K562 (cell line): ENCODE results near the gene KIR3DL1. TPM values are rescaled to one million over a fixed set of nuclear protein-coding genes. Genes with fewer than 3 reads are reported as not detected.

Experiments
- ARID2 ChIP-seq: fragments of 450-650 bp; IDR thresholded peaks from 2 replicates; pipeline ENCODE4 v1.6.1; 2017; ENCODE audit warnings: antibody characterized with exemption, mild to moderate bottlenecking
- CREB3L1 ChIP-seq: fragments of 450-650 bp; IDR thresholded peaks from 2 replicates; pipeline ENCODE4 v1.6.1; 2014; ENCODE audit warnings: low read depth, mild to moderate bottlenecking, moderate library complexity, borderline replicate concordance
- CREM ChIP-seq: IDR thresholded peaks from 2 replicates; pipeline ENCODE4 v1.6.1; 2014; ENCODE audit warnings: antibody characterized with exemption, low read depth
- PKNOX1 ChIP-seq: fragments of 450-650 bp; IDR thresholded peaks from 2 replicates; pipeline ENCODE4 v1.6.1; 2016
- RBM22 ChIP-seq: fragments of 200-400 bp; formaldehyde crosslinking; IDR thresholded peaks from 2 replicates; pipeline ENCODE4 v1.6.1; 2018; ENCODE audit warnings: low read length, low read depth; ENCODE audit not compliant: poor library complexity, severe bottlenecking
- SMAD3 ChIP-seq: fragments of 450-650 bp; formaldehyde crosslinking; conservative IDR thresholded peaks from 2 replicates; pipeline ENCODE4 v1.4.0; 2020; ENCODE audit warnings: mild to moderate bottlenecking
- STAT6 ChIP-seq: sonication (generic); formaldehyde crosslinking; IDR thresholded peaks from 2 replicates; pipeline ENCODE4 v1.8.1; 2023; ENCODE audit warnings: mild to moderate bottlenecking, missing genetic modification reagents
- SUPT5H ChIP-seq: fragments of 450-650 bp; IDR thresholded peaks from 2 replicates; pipeline ENCODE4 v1.6.1; 2016
- ZNF324 ChIP-seq: fragments of 250-450 bp; sonication (Bioruptor Pico); IDR thresholded peaks from 2 replicates; pipeline ENCODE4 v1.4.0; 2020; ENCODE audit warnings: mild to moderate bottlenecking
- ZNF586 ChIP-seq: fragments of 450-650 bp; formaldehyde crosslinking; conservative IDR thresholded peaks from 2 replicates; pipeline ENCODE4 v1.4.0; 2020; ENCODE audit warnings: mild to moderate bottlenecking, moderate library complexity
- ZNF717 ChIP-seq: fragments of 250-450 bp; sonication (Bioruptor Pico); IDR thresholded peaks from 2 replicates; pipeline ENCODE4 v1.5.0; 2021
- polyA plus RNA-seq, 8 experiments: library from polyadenylated mRNA; depleted of rRNA in 4 of 8; stranded (reverse) in 5 of 8; unstranded in 3 of 8; fragments of >200 nt; fragmentation: Nextera tagmentation in 2 of 8; fragmentation: Illumina TruSeq in 1 of 8; extraction: Ambion mirVana in 2 of 8; extraction: Trizol in 1 of 8; gene quantifications; 2 replicates each; pipeline versions ENCODE4 v1.2.1 to v1.2.3, GENCODE V29; 2011 to 2014; ENCODE audit warnings: inconsistent platforms in 1 of 8, missing spikeins in 1 of 8
- total RNA-seq, 7 experiments: library from RNA; depleted of rRNA in 6 of 7; stranded (reverse); fragments of >200 nt in 6 of 7; fragmentation: Illumina TruSeq in 2 of 7; extraction: Trizol in 2 of 7; gene quantifications; 2 replicates each; pipeline versions ENCODE4 v1.2.1 to v1.2.3, GENCODE V29; 2011 to 2021; ENCODE audit warnings: low replicate concordance in 1 of 7
- TF ChIP-seq, protein P1 (sequence below): sonication (generic); formaldehyde crosslinking; IDR thresholded peaks from 2 replicates; pipeline ENCODE4 v1.8.0; 2022; ENCODE audit warnings: mild to moderate bottlenecking, missing genetic modification reagents
- TF ChIP-seq, protein P2 (sequence below): fragments of 250-450 bp; sonication (Bioruptor Pico); IDR thresholded peaks from 2 replicates; pipeline ENCODE4 v1.9.0; 2021; ENCODE audit warnings: mild to moderate bottlenecking

Gene KIR3DL1
- total and polyA plus RNA-seq, 9 of the 15 experiments (the other 6 are each of a cell fraction or from before 2014, with no cell fraction given): not detected

GRCh38 chr19:54871696-54872095 lies 55.4 kb downstream of the KIR3DL1 start (continued):
- TF ChIP-seq, protein P1, sequence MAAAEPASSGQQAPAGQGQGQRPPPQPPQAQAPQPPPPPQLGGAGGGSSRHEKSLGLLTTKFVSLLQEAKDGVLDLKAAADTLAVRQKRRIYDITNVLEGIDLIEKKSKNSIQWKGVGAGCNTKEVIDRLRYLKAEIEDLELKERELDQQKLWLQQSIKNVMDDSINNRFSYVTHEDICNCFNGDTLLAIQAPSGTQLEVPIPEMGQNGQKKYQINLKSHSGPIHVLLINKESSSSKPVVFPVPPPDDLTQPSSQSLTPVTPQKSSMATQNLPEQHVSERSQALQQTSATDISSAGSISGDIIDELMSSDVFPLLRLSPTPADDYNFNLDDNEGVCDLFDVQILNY (CRISPR knock-in tag): no peak
- TF ChIP-seq ZNF324 (CRISPR knock-in tag) (no peak), ZNF717 (CRISPR knock-in tag) (no peak), ARID2 (no peak), CREB3L1 (no peak), SMAD3 (no peak), STAT6 (CRISPR knock-in tag) (no peak), SUPT5H (no peak), PKNOX1 (no peak), ZNF586 (CRISPR knock-in tag) (no peak), CREM (no peak), RBM22 (no peak)
- TF ChIP-seq, protein P2, sequence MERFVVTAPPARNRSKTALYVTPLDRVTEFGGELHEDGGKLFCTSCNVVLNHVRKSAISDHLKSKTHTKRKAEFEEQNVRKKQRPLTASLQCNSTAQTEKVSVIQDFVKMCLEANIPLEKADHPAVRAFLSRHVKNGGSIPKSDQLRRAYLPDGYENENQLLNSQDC (CRISPR knock-in tag): no peak
